NCI-H146 treated with DMSO at 0.1 percent for 48 hours (cell line): ENCODE measurements around the gene EFNB1.

Experiments used
- DNase-seq: peaks from one replicate; lab custom pipeline; 2025; ENCODE audit not compliant: unreplicated experiment; lab: John Stamatoyannopoulos, UW

Gene EFNB1

GRCh38 chrX:68842781-68843581 is 14.2 kb downstream of the EFNB1 start:
- no peak for DNase-seq

GRCh38 chrX:68843992-68844391 is 15.2 kb downstream of the EFNB1 start:
- no peak for DNase-seq

GRCh38 chrX:68844581-68844980 is 15.8 kb downstream of the EFNB1 start:
- no peak for DNase-seq

GRCh38 chrX:68846536-68846935 is 17.7 kb downstream of the EFNB1 start:
- DNase-seq = no peak

- no peak for DNase-seq
These were observed 18.4 kb downstream of the EFNB1 start for GRCh38 chrX:68847172-68847571.

- no peak for DNase-seq
These were observed 19.5 kb downstream of the EFNB1 start for GRCh38 chrX:68848189-68848940.

GRCh38 chrX:68851082-68851481 is 22.3 kb downstream of the EFNB1 start:
- DNase-seq = no peak

GRCh38 chrX:68852046-68852445 is 23.2 kb downstream of the EFNB1 start:
- no peak for DNase-seq

- no peak for DNase-seq
These were observed 24.9 kb downstream of the EFNB1 start for GRCh38 chrX:68853665-68854251.

- no peak for DNase-seq
These were observed 36.5 kb downstream of the EFNB1 start for GRCh38 chrX:68865300-68865699.

GRCh38 chrX:68865926-68866325 is 37.1 kb downstream of the EFNB1 start:
- DNase-seq = no peak

GRCh38 chrX:68867458-68868112 is 38.8 kb downstream of the EFNB1 start:
- no peak for DNase-seq

- DNase-seq = no peak
These were observed 39.5 kb downstream of the EFNB1 start for GRCh38 chrX:68868316-68868715.

- no peak for DNase-seq
These were observed 40.3 kb downstream of the EFNB1 start for GRCh38 chrX:68868902-68869800.

GRCh38 chrX:68870357-68870756 is 41.5 kb downstream of the EFNB1 start:
- DNase-seq = no peak

GRCh38 chrX:68872171-68872570 is 43.4 kb downstream of the EFNB1 start:
- DNase-seq = no peak

- DNase-seq = no peak
These were observed 45.3 kb downstream of the EFNB1 start for GRCh38 chrX:68874076-68874475.

- DNase-seq = no peak
These were observed 47.9 kb downstream of the EFNB1 start for GRCh38 chrX:68876731-68877130.

GRCh38 chrX:68877606-68878005 is 48.8 kb downstream of the EFNB1 start:
- no peak for DNase-seq

GRCh38 chrX:68878977-68879645 is 50.3 kb downstream of the EFNB1 start:
- no peak for DNase-seq
